ENCODE data around the gene YKT6.

- TF ChIP-seq CTCF (IDR thresholded peaks at IDR 0.05; ENCODE audit: low read depth, low read length) (no peak), EZH2phosphoT487 (IDR thresholded peaks at IDR 0.05; ENCODE audit: low read depth) (no peak)
These were observed 1.0 kb downstream of the YKT6 start for GRCh38 chr7:44201813-44202212.
